Measurements from ENCODE around the gene MLLT10.

Gene MLLT10

DNA sequence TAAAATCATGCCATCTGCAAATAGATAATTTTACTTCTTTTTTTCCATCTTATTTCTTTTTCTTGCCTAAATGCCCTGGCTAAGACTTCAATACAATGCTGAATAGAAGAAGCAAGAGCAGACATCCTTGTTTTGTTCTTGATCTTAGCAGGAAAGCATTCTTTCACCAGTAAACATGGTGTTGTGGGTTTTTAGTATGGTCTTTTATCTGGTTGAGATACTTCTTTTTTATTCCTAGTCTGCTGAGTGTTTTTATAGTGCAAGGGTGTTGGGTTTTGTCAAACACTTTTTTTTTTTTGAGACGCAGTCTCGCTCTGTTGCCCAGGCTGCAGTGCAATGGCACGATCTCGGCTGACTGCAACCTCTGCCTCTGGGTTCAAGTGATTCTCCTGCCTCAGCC, 237.2 kb downstream of the MLLT10 start:
- DNase-seq: no peak
- Mint-ChIP-seq H3K27me3 (no peaks in the 10 kb centered on the region), H3K9me3 (peaks cover 0 to 2% of the 10 kb centered on the region in 2 donors), H3K4me3 (no peak overlapping the region), H3K36me3 (peaks cover 7 to 9% of the 10 kb centered on the region in 2 donors), H3K4me1 (no peaks in the 10 kb centered on the region), H3K27ac (no peak overlapping the region)
- ATAC-seq (replicated peaks): no peak

DNA sequence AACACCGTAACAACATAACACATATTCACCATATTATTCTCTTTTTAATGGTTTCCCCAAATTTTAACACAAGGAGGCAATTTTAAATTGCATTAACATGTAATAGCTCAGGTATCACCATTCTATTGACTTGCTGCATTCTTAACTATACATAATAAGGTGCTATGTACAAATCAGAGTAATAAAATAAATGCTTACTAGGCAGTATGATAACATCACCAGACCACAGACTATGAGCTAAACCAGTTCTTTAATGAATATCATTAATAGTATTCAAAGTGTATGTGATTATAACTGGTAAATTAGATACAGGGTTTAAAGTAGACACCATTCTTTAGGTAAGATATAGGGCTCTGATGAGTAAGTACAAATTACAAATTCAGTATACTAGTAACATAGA, 242.9 kb downstream of the MLLT10 start:
- ATAC-seq (replicated peaks) (no peak), DNase-seq (no peak)
- Mint-ChIP-seq H3K27me3 (no peaks in the 10 kb centered on the region), H3K4me1 (no peaks in the 10 kb centered on the region), H3K27ac (no peak overlapping the region), H3K9me3 (peaks cover 7 to 13% of the 10 kb centered on the region in 2 donors), H3K4me3 (no peak overlapping the region), H3K36me3 (peaks cover 30 to 45% of the 10 kb centered on the region in 2 donors)

DNA sequence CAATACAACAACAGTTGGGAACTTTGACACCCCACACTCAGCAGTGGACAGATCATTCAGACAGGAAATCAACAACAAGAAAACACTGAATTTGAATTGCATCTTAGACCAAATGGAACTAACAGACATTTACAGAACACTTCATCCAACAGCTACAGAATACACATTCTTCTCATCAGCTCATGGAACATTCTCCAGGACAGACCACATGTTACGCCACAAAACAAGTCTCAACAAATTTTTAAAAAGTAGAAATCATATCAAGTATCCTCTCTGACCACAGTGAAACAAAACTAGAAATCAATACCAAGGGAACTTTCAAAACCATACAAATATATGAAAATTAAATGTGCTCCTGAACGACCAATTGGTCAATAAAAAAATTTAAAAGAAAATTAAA, 257.2 kb downstream of the MLLT10 start:
- Mint-ChIP-seq H3K4me1 (no peaks in the 10 kb centered on the region), H3K4me3 (no peak overlapping the region), H3K27me3 (no peaks in the 10 kb centered on the region), H3K9me3 (peaks cover 10 to 12% of the 10 kb centered on the region in 2 donors), H3K27ac (no peak overlapping the region), H3K36me3 (peaks cover 20 to 39% of the 10 kb centered on the region in 2 donors)
- ATAC-seq (replicated peaks) (no peak), DNase-seq (no peak)

Measured in stimulated activated naive B cell treated with anti-CD40 and anti-IgM and Interleukin-4, amounts not matched to agents 10 μg/mL and 1 μg/mL and 100 μg/mL, for 72 hours (primary cell).